ENCODE results near the gene PNPLA3.
A peak's percentile ranks its signal among the peaks of the same experiment; 100 is the strongest.
"Not testable (repeated sequence)": the region's sequence is repeated elsewhere in the genome, so short reads cannot be mapped to it uniquely, and the experiment has no call there.

PNPLA3 gene

DNA sequence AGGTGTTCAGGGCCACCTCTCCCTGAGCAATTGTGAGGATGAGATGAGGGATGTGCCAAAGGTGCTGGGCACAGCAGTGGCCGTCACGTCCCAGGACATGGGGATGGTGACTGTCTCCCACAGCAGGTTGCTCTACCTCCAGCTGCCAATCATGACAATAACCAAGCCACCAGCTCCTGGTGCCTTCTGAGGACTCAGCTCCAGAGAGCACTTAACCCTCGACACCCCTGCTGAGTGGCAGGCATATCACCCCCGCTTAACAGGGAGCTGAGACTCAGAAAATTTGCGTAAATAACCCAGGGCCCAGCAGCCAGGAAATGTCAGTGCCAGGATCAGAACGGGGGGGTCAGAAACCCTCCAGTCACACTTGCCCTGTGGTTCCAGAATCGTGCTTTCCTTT, 23.4 kb upstream of the PNPLA3 start:
- TF ChIP-seq, protein P1, sequence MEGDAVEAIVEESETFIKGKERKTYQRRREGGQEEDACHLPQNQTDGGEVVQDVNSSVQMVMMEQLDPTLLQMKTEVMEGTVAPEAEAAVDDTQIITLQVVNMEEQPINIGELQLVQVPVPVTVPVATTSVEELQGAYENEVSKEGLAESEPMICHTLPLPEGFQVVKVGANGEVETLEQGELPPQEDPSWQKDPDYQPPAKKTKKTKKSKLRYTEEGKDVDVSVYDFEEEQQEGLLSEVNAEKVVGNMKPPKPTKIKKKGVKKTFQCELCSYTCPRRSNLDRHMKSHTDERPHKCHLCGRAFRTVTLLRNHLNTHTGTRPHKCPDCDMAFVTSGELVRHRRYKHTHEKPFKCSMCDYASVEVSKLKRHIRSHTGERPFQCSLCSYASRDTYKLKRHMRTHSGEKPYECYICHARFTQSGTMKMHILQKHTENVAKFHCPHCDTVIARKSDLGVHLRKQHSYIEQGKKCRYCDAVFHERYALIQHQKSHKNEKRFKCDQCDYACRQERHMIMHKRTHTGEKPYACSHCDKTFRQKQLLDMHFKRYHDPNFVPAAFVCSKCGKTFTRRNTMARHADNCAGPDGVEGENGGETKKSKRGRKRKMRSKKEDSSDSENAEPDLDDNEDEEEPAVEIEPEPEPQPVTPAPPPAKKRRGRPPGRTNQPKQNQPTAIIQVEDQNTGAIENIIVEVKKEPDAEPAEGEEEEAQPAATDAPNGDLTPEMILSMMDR (IDR thresholded peaks at IDR 0.05; ENCODE audit: low read depth, low read length): no peak
- DNase-seq (ENCODE audit: extremely low read depth, low read depth): no peak

DNA sequence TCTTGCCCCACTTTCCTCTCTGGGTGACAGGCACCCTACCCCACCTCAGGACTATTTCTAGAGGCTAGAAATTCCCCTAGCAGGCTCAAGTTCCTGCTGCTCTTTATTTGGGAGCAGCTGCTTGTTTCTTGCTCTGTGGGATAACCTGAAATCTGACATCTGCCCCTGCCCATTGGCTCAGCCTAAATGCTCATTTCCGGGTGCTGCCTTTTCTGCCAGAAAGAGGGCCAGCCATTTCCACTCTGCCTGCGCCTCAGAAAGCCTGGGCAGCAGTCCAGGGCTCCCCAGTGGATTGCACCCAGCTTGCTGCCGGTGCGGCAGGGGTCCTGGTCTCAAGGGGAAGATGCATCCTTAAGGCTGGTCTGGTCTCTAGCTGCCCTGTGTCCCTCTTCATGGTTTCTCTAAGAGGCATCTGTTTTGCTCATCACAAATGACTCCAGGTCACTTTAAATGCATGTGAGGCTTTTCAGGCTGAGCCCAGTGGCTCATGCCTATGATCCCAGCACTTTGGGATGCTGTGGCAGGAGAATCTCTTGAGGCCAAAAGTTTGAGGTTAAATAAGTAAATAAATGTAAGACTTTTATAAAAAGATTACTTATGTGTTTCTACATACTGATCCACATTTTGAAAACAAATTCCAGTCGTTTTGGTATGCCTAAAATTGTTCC, 21.5 kb upstream of the PNPLA3 start:
- no peak for DNase-seq (ENCODE audit: extremely low read depth, low read depth)
- TF ChIP-seq, protein P1 (IDR thresholded peaks at IDR 0.05; ENCODE audit: low read depth, low read length): no peak

DNA sequence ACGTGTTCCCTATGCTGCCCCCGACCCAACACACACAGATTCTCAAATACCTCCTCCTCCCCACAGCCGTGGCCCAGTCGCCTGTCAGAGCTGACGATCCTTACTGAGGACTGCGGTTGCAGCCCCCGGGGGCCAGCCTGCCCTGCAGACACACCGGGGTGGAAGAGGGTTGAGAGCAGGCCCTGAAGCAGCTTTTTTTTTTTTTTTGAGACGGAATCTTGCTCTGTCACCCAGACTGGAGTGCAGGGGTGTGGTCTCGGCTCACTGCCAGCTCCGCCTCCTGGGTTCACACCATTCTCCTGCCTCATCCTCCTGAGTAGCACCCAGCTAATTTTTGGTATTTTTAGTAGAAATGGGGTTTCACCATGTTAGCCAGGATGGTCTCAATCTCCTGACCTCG, 20.6 kb upstream of the PNPLA3 start:
- DNase-seq (ENCODE audit: extremely low read depth, low read depth): not testable (repeated sequence)

DNA sequence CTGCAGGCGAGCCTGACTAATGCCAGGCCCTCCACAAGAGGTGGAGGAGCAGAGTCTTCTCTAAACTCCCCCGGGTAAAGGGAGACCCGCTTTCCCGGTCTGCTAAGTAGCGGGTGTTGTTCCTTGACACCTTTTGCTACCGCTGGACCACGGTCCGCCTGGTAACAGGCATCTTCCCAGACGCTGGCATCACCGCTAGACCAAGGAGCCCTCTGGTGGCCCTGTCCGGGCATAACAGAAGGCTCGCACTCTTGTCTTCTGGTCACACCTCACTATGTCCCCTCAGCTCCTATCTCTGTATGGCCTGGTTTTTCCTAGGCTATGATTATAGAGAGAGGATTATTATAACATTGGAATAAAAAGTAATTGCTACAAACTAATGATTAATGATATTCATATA, 19.2 kb upstream of the PNPLA3 start:
- TF ChIP-seq, protein P1 (IDR thresholded peaks at IDR 0.05; ENCODE audit: low read depth, low read length): peak; percentile 22
- not testable (repeated sequence) for DNase-seq (ENCODE audit: extremely low read depth, low read depth)

DNA sequence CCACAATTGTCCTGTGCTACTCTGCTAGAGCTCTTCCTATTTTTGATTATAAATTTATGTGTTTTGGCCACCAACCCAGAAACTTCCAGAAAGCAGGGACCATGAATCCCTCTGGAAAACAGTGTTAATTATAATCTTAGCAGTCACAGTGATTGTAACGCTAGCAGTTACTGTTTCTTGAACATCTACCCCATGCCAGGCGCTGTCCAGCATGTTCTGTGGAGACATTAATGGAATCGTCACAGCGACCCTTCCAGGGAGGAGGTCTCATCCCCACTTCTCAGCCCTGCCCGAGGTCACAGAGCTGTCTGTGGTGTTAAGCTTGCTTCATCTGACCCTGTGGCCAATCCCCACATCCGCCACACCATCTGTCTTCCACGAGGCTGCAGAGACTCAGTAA, 17.9 kb upstream of the PNPLA3 start:
- TF ChIP-seq, protein P1 (IDR thresholded peaks at IDR 0.05; ENCODE audit: low read depth, low read length): no peak
- DNase-seq (ENCODE audit: extremely low read depth, low read depth): no peak

DNA sequence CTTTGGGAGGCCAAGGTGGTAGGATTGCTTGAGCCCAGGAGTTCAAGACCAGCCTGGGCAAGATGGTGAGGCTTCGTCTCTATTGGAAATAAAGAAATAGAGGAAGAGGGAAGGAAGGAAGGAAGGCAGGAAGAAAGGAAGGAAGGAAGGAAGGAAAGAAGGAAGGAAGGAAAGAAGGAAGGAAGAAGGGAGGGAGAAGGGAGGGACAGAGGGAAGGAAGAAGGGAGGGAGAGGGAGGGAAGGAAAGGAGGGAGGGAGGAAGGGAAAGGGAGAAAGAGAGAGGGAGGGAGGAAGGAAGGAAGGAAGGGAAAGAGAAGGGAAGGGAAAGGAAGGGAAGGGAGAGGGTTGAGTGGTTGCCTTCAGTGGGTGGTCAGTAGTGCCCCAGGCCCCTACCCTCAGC, 13.9 kb upstream of the PNPLA3 start:
- DNase-seq (ENCODE audit: extremely low read depth, low read depth): no peak
- TF ChIP-seq, protein P1 (IDR thresholded peaks at IDR 0.05; ENCODE audit: low read depth, low read length): no peak

DNA sequence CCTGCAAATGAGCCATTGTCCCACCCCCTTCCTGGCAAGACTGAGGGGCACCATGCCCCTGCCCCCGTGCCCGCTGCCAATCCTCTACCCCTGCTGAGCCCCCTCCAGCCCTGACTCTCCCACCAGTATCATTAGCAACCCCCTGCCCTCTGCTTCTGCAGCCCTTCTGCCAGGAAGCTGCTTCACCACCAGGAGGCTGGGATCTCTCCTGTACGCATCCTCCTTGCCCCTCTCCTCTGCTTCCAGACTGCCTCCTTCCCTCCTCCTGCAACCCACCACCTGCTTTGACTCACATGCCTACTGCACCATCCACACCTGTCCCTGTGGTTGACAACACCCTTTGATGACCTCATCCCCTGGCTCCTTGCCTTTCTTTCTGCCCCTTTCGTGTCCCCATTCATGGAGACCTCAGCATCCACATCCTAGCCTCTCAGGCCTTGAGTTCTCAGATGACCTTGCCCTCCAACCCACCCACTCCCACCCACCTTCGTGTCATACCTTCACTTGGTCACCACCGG, 13.4 kb upstream of the PNPLA3 start:
- DNase-seq (ENCODE audit: extremely low read depth, low read depth): no peak
- TF ChIP-seq, protein P1 (IDR thresholded peaks at IDR 0.05; ENCODE audit: low read depth, low read length): no peak

DNA sequence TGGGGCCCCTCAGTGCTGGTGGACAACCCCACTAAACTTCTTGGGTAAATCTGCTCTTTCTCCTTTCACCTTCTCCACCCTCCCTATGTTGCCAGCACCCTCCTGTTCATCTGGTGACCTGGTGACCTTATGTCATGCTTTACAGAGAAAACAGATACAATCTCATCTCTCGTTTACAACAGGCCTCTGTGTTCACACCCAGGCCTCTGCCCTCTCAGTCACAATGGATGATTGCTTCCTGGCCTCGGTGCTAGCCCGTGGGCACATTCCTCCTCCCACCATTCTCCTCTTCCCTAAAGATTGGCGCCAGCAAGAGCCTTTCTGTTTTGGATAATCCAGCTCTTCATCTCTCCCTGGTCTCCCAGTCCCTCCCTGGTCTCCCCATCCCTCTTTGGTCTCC, 12.3 kb upstream of the PNPLA3 start:
- TF ChIP-seq, protein P1 (IDR thresholded peaks at IDR 0.05; ENCODE audit: low read depth, low read length): no peak
- no peak for DNase-seq (ENCODE audit: extremely low read depth, low read depth)
